Measurements from ENCODE around the gene NDUFS1.
"Not testable (repeated sequence)": the region's sequence is repeated elsewhere in the genome, so short reads cannot be mapped to it uniquely, and the experiment has no call there.

The NDUFS1 gene

DNA sequence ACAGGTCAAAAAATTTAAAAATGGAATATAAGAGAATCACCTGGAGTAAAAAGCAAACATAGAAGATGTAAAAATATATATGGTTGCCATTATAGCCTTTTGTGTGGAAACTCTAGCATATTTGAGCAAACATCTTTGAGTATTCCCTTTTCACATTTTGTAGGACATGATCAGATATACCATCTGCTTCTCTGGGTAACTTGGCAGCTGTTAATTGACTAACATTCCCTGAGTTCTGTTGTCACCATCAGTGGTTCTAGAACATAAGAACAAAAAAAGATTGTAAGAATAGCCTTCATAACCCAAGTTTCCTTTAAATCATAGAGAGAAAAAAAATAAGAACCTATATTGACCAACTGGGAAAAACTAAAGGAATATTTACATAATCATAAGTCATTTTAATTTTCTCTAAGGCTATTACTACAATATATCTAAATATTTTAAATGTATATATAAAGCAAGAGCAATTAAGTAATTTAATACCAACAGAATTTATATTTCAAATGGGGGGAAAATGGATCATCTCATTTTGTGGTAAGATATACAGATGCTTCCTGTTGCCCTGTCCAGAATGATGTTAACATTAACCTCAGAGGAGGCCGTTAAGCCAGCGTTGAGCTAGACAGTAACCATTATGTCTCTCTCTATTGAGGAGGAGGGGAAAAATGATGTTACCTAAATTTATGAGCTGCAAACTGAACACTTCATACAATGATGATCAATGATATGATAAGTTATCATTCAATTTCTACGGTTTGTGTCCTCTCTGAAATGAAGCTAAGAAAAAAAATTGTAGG, 63.5 kb downstream of the NDUFS1 start:
- ATAC-seq = no peak

DNA sequence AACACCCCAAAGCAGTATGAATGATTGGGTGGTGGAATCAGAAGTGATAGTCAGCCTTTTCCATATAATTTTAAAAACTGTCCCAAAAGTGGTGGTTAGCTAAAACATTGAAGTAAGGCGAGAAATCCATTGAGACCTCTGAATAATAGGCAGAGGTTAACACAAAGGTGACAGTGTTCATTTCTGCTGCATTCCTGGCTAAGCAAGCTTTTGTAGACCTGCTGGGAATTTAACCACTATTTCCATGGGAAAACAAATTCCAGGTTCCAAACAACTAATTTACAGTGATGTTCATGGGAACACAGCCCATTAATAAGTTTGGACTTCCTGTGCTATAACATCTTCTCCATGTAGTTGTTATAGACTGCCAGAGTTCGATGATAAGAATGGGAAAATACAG, 66.9 kb downstream of the NDUFS1 start:
- ATAC-seq = no peak

- no peak for ATAC-seq
Measured at GRCh38 chr2:206088248-206088647, 71.0 kb downstream of the NDUFS1 start.

DNA sequence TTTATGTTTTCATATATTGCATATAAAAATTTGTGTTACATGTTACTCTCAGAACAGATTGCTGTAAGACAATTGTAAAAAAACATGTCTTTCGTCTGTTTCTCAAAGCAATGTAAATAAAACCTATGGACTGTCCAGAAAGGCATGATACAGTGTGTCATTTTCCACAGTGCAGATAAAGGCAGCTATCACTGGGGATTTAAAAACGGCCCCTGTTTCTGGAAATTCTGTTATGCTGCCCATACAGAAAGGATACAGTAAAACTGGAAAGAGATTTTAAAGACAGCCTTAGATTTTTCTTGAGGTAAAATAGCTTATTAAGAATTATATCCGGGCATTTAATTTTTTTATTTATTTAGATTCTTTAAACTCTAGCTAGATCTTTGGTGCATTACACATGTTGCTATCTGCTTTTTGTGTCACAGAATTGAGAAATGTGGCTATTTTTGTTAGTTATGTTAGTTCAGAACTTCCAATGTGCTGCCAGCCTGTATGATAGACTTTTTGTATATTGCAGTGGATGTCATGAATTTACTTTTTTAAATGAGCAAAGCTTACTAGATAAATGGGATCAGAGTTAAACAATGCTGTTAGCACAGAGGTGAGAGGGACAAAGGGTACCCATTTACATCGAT, 72.4 kb downstream of the NDUFS1 start:
- no peak for ATAC-seq

DNA sequence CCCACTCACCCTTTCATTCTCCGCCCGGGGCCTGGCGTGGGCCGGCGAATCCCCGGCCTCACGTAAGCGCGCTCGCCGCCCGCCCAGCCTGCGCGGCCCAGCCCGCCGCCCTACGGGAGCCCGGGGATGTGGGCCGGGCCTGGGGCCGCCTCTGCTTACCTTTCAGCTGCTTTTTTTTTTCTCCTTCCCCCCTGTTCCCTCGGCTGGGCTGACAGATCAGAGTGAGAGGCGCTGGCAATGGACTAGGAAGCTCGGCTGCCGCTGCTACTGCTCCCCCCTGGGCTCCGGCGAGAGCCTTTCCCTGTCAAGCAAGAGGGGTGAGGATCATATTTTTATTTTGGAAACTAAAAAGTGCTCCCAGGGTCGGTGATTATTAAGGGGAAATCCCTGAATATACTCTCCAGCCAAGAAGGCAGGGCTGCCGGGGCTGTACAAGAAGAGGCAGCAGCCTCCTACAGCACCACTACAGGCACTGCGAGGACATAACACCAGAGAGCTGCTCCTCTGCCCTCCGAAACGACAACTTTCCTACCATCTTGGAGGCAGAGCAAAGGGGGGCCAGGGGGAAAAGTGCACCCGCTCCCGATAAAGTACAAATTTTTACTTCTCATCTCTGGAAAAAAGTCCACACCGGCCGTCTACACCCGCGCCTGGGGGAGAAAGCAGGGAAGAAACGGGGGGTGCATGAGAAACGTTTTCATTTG, 73.3 kb downstream of the NDUFS1 start, which contains the start of gene INO80D:
Gene INO80D, minus strand, starts transcription at position 433 of the 704 bp plus-strand sequence. CDS start 23,158 bp downstream, outside the sequence.
- ATAC-seq = peak; percentile 94 to 97

GRCh38 chr2:206084870-206085741, 74.1 kb downstream of the NDUFS1 start:
- peak; percentile 25 to 39 for ATAC-seq

- ATAC-seq = no peak
Measured at GRCh38 chr2:206084439-206084869, 74.8 kb downstream of the NDUFS1 start.

- no peak for ATAC-seq
Measured at GRCh38 chr2:206083602-206084438, 75.4 kb downstream of the NDUFS1 start.

DNA sequence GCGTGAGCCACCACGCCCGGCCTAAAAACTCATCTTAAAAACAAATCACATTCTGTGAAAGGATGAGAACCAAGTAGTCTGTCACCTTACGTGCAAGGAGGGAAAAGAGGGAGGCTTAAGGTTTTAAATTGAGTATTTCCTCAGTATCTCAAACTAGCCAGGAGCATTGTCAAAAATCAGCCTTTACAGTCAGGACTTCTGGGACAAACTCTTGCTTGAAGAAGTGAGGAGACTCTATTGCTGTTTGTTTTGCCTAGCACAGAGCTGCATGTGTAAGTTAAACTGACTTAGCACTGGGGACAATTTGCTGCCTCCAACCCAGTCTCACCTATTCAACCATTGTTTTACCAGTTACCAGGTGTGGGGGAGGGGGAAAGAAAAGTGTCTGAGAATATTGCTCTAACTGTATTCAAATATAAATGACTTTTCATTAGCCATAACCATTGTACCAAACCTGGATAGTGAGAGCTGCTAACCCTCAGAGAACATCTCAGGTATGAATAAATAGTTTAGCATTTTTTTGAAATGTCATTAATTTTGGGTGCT, 76.9 kb downstream of the NDUFS1 start:
- ATAC-seq = no peak

DNA sequence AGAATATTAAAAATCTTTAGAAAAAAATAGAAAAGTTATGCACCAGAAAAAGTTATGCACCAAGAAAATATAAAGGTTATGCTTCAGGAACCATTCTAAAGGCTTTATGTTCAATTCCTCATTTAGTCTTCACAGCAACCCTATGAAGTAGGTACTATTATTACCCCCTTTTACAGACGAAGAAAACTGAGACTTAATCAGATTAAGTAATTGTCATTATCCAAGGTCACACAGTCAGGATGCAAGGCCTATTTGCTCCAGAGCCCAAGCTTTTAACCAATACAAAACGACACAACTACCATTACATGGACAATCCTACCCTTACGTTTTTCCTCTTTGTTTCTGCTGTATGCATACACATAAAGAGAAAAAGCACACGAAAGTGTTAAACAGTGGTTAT, 78.3 kb downstream of the NDUFS1 start:
- ATAC-seq = no peak

DNA sequence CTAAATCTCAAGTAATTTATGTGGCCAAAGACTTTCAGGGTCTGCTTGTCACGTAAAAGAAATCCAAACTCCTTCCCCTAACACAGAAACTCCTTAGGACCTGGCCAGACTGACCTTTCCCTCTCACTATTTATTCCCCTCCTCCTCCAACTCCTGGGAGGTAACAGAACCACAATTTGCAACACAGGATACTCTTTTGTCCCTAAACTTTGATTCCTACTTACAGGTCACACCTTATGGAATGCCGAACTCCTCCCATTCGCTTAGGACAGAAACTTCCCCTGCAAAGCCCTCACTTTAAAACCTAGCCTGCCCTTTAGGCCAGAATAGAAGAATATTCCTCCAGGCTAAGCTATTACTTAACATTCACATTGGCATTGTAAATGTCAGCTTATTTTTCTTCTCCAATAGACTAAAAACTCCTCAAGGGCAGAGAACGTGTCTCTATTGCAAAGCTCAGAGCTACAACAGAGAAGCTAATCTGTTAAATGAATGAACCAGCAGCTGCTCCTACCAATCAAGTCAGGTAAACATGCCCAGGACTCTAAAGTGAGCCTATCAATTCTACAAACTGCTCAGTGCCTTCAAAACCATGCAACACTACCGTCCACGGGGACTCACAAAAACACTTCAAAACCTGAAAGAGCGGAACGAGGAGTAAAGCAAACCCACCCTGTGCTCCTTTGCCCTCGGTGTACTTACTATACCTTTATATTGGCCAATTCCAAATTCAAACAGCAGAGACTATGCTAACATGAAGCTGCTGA, 79.4 kb downstream of the NDUFS1 start:
- no peak for ATAC-seq

GRCh38 chr2:206077879-206078278, 81.4 kb downstream of the NDUFS1 start:
- ATAC-seq = not testable (repeated sequence)

- ATAC-seq = no peak
Measured at GRCh38 chr2:206075113-206075512, 84.1 kb downstream of the NDUFS1 start.

- no peak for ATAC-seq
Measured at GRCh38 chr2:206071807-206072206, 87.4 kb downstream of the NDUFS1 start.

DNA sequence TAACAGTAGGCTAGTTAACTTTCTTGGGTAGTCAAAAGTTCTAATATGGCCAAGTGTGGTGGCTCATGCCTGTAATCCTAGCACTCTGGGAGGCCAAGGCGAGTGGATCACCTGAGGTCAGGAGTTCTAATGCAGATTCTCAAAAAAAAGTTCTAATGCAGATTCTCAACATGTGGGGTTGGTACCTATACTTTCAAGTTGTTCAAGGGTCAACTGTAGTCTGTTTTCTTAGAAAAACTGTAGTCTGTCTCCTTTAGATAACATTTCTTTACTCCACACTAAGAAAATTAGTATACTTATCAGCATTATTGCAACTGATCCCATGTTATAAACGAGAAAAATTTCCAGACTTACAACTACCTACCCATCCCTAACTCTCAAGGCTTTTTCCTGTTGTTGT, 89.8 kb downstream of the NDUFS1 start:
- ATAC-seq = no peak

DNA sequence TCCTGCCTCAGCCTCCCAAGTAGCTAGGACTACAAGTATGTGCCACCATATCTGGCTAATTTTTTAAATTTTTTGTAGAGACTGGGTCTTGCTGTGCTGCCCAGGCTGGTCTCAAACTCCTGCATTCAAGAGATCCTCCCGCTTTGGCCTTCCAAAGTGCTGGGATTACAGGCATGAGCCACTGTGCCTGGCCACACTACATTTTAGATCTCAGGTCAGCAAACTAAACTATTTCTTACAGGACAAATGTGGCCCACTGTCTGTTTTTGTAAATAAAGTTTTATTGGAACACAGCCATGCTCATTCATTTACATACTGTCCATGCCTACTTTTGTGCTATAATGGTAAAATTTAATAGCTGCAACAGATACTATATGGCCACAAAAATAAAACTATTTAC, 91.0 kb downstream of the NDUFS1 start:
- ATAC-seq = no peak
